HG02571 (cell line): ENCODE data around the gene PAPOLA.

ENCODE experiments used
- ATAC-seq: cut with Tn5 transposase; IDR thresholded peaks from one replicate; pipeline ENCODE4 v1.9.1; 2021; ENCODE audit warnings: mild to moderate bottlenecking, moderate library complexity; ENCODE audit not compliant: unreplicated experiment

PAPOLA gene

GRCh38 chr14:96564389-96564788, 62.2 kb downstream of the PAPOLA start:
- ATAC-seq, result no peak

DNA sequence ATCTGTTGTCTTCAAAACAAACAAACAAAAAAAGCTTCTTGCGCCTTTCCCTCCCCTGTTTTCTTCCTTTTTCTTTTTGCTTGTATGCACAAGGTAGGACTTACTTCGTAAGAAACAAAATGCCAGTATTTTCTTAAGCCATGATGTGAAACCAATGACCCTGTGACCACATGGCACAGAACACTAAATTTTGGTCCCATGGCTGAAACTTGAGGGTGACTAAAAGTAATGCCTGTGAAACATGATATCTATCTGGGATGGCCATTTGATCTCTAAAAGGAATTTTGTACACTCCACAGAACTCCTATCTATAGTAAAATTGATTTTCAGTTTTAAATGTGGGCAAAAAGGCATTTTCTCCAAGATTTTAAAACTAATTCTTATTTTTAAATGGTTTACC, 63.6 kb downstream of the PAPOLA start:
- ATAC-seq, result no peak

DNA sequence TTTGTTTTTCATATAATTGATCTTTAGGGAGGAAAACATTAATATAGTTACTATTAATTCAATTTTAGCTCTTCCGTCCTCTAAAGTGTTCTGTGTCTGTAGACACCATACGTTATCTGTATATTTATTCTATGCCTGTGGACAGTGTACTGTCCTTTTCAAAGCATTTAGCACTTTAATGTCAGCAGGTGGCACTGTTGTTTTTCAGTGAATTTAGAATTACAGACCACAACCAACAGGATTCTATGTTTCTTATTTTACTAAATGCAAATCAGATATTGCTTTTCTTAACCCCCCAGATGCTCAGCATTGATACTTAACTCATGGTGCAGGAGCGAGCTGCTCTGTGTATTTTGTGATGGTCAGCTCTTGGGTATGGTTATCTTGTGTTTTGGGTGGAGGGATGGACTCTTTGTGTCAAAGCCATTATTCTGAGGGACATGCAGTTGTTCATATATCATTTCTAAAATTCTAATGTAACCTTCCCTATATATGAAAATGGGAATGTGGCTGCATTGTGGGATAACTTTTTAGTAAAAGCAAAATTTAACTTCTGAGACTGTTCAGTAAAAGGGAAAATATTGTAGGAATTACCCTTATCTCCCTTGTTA, 65.2 kb downstream of the PAPOLA start:
- peak; percentile 51 for ATAC-seq

DNA sequence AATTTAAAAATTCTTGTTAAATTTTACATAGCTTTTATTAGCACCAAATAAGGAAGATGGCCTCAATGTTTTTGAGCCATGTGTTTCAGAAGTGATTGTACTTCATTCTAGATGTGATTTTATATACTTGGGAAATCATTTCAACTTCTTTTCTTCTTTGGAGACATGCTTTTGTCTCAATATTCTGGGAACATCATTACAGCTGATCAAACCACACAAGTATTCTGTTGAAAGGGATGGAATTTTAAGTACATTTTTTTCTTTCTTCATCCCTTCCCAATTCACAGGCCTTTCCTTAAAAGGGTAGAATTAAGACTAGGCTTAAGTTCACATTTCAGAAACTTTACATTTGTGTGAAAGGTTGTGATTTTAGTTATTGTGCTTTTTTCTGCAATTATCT, 66.4 kb downstream of the PAPOLA start:
- ATAC-seq, result no peak

- no peak for ATAC-seq
Observed at GRCh38 chr14:96571311-96571710, 69.1 kb downstream of the PAPOLA start.

GRCh38 chr14:96573473-96574100, 71.4 kb downstream of the PAPOLA start:
- ATAC-seq, result no peak

DNA sequence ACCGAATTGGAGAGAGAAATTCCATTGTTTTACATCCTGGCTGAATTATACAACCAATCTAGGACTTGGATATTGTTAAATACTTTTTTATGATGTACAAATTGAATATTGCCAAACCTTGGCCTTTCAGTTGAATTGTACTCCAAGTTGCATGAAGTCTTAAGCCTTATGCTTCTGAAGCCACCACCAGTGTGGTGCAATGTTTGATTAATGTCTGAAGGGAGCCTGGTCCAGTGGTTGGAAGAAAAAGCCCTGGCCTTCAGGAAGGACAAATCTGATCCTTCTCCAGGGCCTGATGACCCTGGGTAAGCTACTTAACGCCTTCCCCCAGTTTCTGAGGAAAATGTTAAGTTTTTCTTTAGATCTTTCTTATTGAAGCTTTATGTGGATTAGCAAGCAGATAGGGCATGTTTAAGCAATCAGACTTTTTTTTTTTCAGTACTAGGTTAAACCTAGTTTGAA, 72.0 kb downstream of the PAPOLA start:
- ATAC-seq, result no peak

- no peak for ATAC-seq
Observed at GRCh38 chr14:96574633-96575632, 72.8 kb downstream of the PAPOLA start.

DNA sequence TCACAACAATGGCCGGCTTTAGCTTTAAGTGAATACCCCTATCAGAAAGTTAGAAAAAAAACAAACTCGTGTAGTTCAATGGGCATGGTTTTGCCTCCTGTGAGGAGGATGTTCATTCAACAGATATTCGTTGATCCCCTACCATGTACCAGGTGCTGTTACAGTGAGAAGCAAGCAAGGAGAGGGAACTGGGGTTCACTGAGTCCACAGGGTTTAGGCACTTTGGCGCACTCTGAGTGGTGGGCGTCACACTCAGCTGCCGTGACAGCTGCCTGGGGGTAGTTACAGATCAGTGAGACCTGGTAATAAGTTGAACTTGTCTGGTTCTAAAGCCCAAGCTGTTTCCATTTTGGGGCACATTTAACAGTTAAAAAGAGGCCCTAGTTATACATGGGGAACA, 74.2 kb downstream of the PAPOLA start:
- no peak for ATAC-seq

GRCh38 chr14:96576937-96577336, 74.8 kb downstream of the PAPOLA start:
- no peak for ATAC-seq

DNA sequence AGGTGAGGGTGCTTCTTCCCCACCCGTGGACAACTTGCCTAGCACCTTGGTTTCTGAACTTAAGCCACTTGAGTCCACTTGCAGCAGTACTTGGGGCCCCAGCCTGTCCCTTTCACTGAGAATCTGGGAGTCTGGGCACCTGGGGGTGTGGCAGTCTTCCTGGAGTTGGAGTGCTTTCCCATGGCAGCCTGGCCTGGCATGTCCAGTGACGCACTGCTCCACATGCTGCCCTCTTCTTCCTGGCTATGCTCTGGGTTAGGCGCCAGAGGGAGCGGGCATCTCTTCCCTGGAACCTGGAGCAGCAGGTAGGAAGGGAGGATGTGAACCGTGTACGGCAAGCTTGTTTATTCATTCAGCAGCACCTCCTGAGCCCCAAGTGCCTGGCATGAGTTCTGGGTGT, 76.4 kb downstream of the PAPOLA start:
- ATAC-seq, result no peak

DNA sequence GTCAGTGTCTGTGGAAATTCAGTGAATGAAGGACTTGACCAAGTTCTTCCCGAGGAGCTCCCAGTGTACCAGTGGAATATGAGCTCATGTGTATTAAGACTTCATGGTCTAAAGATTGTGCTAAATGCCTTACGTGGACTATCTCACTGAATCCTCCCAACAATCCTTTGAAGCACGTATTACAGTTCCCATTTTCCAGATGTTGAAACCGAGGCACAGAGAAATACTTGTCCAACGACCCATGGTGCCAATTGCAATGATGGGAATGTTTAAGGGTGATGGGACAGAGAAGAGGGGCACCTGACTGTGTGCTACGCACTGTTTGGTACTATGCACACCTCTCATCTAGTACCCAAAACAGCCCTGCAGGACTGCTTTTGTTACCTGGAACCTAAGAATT, 77.2 kb downstream of the PAPOLA start:
- ATAC-seq, result no peak

GRCh38 chr14:96579855-96580254, 77.7 kb downstream of the PAPOLA start:
- ATAC-seq, result no peak

GRCh38 chr14:96580566-96580965, 78.4 kb downstream of the PAPOLA start:
- no peak for ATAC-seq

DNA sequence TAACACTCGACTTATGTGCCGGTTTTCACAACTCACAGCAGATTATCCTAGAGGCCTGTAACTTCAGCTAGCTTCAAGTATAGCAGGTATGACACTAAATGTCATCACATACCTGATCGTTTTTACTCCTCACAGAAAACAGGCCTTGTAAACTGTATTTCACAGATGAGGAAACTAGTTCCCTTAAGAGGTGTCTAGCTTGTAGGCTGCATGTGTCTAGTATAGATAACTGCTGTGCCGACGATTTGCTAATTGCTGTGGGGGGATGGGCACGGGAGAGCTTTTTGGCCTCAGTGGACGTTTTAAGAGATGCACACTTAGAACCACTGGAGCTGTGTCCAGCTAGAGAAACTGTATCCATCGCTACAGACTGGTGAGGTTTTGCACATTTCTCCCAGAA, 78.8 kb downstream of the PAPOLA start:
- ATAC-seq, result no peak

- no peak for ATAC-seq
Observed at GRCh38 chr14:96581902-96582301, 79.7 kb downstream of the PAPOLA start.

DNA sequence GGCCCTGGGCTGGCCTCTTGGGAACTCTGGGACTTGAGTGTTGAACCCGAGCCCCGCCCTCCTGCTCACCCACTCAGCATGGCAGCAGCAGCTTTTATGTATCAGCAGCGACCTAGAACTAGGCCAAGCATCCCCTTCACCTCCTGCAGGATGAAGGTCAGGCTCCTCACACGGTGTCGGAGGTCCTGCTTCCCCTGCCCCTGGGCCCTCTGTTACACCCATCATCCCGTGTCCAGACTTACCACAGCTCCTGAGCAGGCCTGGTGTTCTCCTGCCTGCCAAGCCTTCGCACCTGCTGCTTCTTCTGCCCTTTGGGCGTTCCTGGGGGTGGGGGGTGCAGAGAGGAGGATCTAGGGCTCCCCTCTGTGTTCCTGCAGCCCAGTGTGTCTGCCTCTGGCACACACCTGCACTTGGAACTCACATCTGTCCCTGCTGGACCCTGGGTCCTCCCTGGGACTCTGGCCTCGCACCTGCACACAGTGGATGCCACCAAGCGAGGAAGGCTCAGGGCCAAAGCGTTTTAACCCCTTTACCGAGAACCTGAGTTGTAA, 80.3 kb downstream of the PAPOLA start:
- no peak for ATAC-seq

GRCh38 chr14:96582995-96583394, 80.8 kb downstream of the PAPOLA start:
- ATAC-seq, result no peak

- no peak for ATAC-seq
Observed at GRCh38 chr14:96583569-96584041, 81.4 kb downstream of the PAPOLA start.

DNA sequence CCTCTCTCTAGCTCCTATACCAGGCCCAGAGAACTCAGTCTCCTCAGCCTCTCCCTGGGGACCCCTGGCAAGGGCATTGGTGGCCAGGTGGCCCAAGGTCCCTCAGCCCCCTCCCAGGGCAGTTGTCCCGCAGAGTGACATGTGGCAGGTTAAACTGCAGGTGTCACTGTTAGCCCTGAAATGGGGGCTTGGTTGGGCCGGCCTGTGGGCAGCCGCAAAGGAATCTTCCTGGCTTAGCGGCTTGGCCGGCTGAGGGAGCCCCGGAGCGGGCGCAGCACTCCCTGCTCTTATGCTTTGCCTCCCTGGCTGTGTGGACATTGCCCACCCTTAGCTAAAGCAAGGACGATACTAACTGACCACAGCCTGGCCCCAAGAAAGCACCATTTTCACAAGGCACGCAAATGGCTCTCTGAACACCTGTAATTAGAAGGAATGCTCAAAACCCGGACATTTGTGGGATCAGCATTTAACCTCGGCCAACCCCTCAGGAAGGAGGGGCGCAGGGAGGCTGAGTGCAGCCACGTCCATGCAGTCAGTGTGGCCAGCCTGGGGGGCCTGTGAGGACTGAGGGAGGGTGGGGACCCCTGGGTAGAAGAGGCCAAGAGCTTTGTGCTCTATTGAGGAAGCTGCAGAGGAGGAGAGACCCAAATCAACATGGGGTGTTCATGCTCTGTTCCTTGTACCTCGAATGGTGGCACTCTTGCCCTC, 82.2 kb downstream of the PAPOLA start:
- ATAC-seq, result no peak
